HepG2 (cell line): Measurements from ENCODE around the gene ATG4B. TPM values are rescaled to one million over a fixed set of nuclear protein-coding genes. Genes with fewer than 3 reads are reported as not detected.
"Not testable (repeated sequence)": the region's sequence is repeated elsewhere in the genome, so short reads cannot be mapped to it uniquely, and the experiment has no call there.

Experiments used
- ATAC-seq: fragments of 200-7000 bp; cut with Tn5 transposase; 3 replicates; pipeline ENCODE4 v1.9.1; 2020; ENCODE audit warnings: mild to moderate bottlenecking, moderate library complexity
- BruUV-seq: library from RNA; stranded (reverse); fragments of 400-500 nt; replicated peaks from 2 replicates; lab custom pipeline; 2021; lab: Mats Ljungman, UMichigan
- CTCF ChIA-PET: fragments of 300-600 bp; formaldehyde crosslinking; extraction: SDS; loops from one replicate; lab custom pipeline; 2021; ENCODE audit warnings: low total read pairs, inconsistent platforms, low intra/inter-chr PET ratio; lab: Yijun Ruan, JAX
- POLR2A ChIA-PET: fragments of 350-600 bp; sonication (Branson Sonifier 250); formaldehyde crosslinking; loops from one replicate; lab custom pipeline; 2020; ENCODE audit warnings: antibody characterized with exemption, inconsistent platforms; lab: Yijun Ruan, JAX
- DNase-seq: peaks from one replicate; pipeline ENCODE4 v3.0.0-alpha.2; 2015; ENCODE audit warnings: low spot score
- FAIRE-seq: peaks from 3 replicates; lab custom pipeline; 2011; peaks lifted over from hg19 to GRCh38; lab: Jason Lieb, UNC
- H2AFZ ChIP-seq: one replicate; pipeline ENCODE4 v1.6.1; 2011; ENCODE audit warnings: low read length, inconsistent platforms
- H3K27ac ChIP-seq: fragments of 300-600 bp; 3 replicates; pipeline ENCODE4 v1.8.0; 2011; ENCODE audit warnings: mixed run types, mild to moderate bottlenecking, mixed read lengths, low read length, inconsistent platforms; ENCODE audit not compliant: insufficient read depth; ENCODE audit errors: extremely low read length
- H3K27me3 ChIP-seq, 2 experiments: fragments of 200-600 bp in 1 of 2; 2 replicates in 1 of 2; 3 replicates in 1 of 2; pipeline versions ENCODE4 v1.6.0 to v1.8.0; 2011; ENCODE audit warnings: low read length in 2 of 2, mild to moderate bottlenecking in 2 of 2, moderate library complexity in 2 of 2, inconsistent platforms in 1 of 2; ENCODE audit not compliant: insufficient read depth in 2 of 2, control insufficient read depth in 1 of 2
- H3K36me3 ChIP-seq, 2 experiments: fragments of 200-600 bp in 1 of 2; replicated peaks in 1 of 2; 2 replicates in 1 of 2; 3 replicates in 1 of 2; pipeline versions ENCODE4 v1.5.1 to v1.8.0; 2011; ENCODE audit warnings: low read length in 2 of 2, inconsistent platforms in 1 of 2; ENCODE audit not compliant: insufficient read depth in 2 of 2, control insufficient read depth in 1 of 2
- H3K4me1 ChIP-seq: 2 replicates; pipeline ENCODE4 v1.5.1; 2012; ENCODE audit warnings: low read length, inconsistent platforms; ENCODE audit not compliant: insufficient read depth
- H3K4me2 ChIP-seq: 2 replicates; pipeline ENCODE4 v1.6.0; 2011; ENCODE audit warnings: low read depth, low read length, inconsistent platforms
- H3K4me3 ChIP-seq, 3 experiments: fragments of 200-600 bp in 1 of 3; sonication (generic), shearing (Covaris generic) in 1 of 3; replicated peaks in 1 of 3; 2 replicates each; pipeline ENCODE4 v1.5.1; 2011 to 2016; ENCODE audit warnings: low read length in 3 of 3, inconsistent platforms in 2 of 3, low read depth in 2 of 3, mild to moderate bottlenecking in 2 of 3, control low read depth in 1 of 3, mixed read lengths in 1 of 3; ENCODE audit not compliant: insufficient read depth in 1 of 3
- H3K79me2 ChIP-seq: one replicate; pipeline ENCODE4 v1.6.1; 2011; ENCODE audit warnings: low read length, inconsistent platforms; ENCODE audit not compliant: insufficient read depth
- H3K9ac ChIP-seq: 2 replicates; pipeline ENCODE4 v1.6.0; 2011; ENCODE audit warnings: mild to moderate bottlenecking, low read depth, low read length, inconsistent platforms; ENCODE audit not compliant: insufficient read depth
- H3K9me3 ChIP-seq: 2 replicates; pipeline ENCODE4 v1.5.1; 2012; ENCODE audit warnings: mild to moderate bottlenecking, low read length
- H4K20me1 ChIP-seq: 2 replicates; pipeline ENCODE4 v1.6.0; 2011; ENCODE audit warnings: inconsistent platforms, mild to moderate bottlenecking, low read length, moderate library complexity; ENCODE audit not compliant: insufficient read depth
- AGO2 ChIP-seq: fragments of 200-400 bp; formaldehyde crosslinking; optimal IDR thresholded peaks from 2 replicates; pipeline ENCODE3; 2017; ENCODE audit warnings: mild to moderate bottlenecking, low read depth, low read length, moderate library complexity
- BHLHE40 ChIP-seq: IDR thresholded peaks from 2 replicates; pipeline ENCODE4 v1.6.1; 2011; ENCODE audit warnings: low read length, improper control_type of control experiment
- PAX8 ChIP-seq: sonication (generic); formaldehyde crosslinking; IDR thresholded peaks from 2 replicates; pipeline ENCODE4 v1.8.0; 2022; ENCODE audit warnings: mild to moderate bottlenecking, missing genetic modification reagents, borderline replicate concordance
- PCBP1 ChIP-seq: fragments of 200-400 bp; formaldehyde crosslinking; IDR thresholded peaks from 2 replicates; pipeline ENCODE4 v1.6.1; 2017; ENCODE audit warnings: mild to moderate bottlenecking, low read depth, low read length, borderline replicate concordance
- PHF20 ChIP-seq: sonication (generic); formaldehyde crosslinking; IDR thresholded peaks from 2 replicates; pipeline ENCODE4 v1.5.0; 2020; ENCODE audit warnings: mild to moderate bottlenecking, missing genetic modification reagents
- POLR2G ChIP-seq: fragments of 200-400 bp; formaldehyde crosslinking; IDR thresholded peaks from 2 replicates; pipeline ENCODE4 v1.6.1; 2018; ENCODE audit warnings: mild to moderate bottlenecking, low read depth, low read length, moderate library complexity
- RBM22 ChIP-seq: fragments of 200-400 bp; formaldehyde crosslinking; optimal IDR thresholded peaks from 2 replicates; pipeline ENCODE3; 2017; ENCODE audit warnings: mild to moderate bottlenecking, low read length, moderate library complexity
- SMAD9 ChIP-seq: sonication (generic); formaldehyde crosslinking; IDR thresholded peaks from 2 replicates; pipeline ENCODE4 v1.5.1; 2020; ENCODE audit warnings: mild to moderate bottlenecking, missing genetic modification reagents
- ZNF501 ChIP-seq: sonication (generic); formaldehyde crosslinking; IDR thresholded peaks from 2 replicates; pipeline ENCODE4 v1.5.1; 2020; ENCODE audit warnings: mild to moderate bottlenecking, moderate library complexity, missing genetic modification reagents
- ZSCAN5A ChIP-seq: sonication (generic); formaldehyde crosslinking; IDR thresholded peaks from 2 replicates; pipeline ENCODE4 v1.8.0; 2022; ENCODE audit warnings: mild to moderate bottlenecking, missing genetic modification reagents, borderline replicate concordance
- ZSCAN9 ChIP-seq: IDR thresholded peaks from 2 replicates; pipeline ENCODE4 v1.6.1; 2016; ENCODE audit warnings: borderline replicate concordance
- WGBS: methylation state at CpG from one replicate; pipeline ENCODE4 v1.1.6; 2017; ENCODE audit warnings: low lambda C conversion rate; 5-methylcytosine and 5-hydroxymethylcytosine counted together
- in situ Hi-C: cut with HindIII; loops from 2 replicates; pipeline ENCODE4 v1.10.0; 2017; ENCODE audit warnings: low pct_unique_long_range_greater_than_20kb; ENCODE audit not compliant: extremely low pct_ligation_motif_present
- intact Hi-C: fragments of 100-400 bp; cut with micrococcal nuclease; formaldehyde crosslinking; loops from one replicate; pipeline ENCODE4 v1.10.0; 2022; ENCODE audit not compliant: unreplicated experiment
- polyA plus RNA-seq, 8 experiments: library from polyadenylated mRNA; depleted of rRNA in 3 of 8; stranded (reverse) in 7 of 8; unstranded in 1 of 8; fragments of >200 nt; fragmentation: Illumina TruSeq in 4 of 8; extraction: Trizol in 4 of 8; gene quantifications; 2 replicates each; pipeline versions ENCODE4 v1.2.1 to v1.2.3, GENCODE V29; 2011 to 2016; ENCODE audit warnings: low read depth in 4 of 8, missing spikeins in 1 of 8, mixed read lengths in 1 of 8; ENCODE audit not compliant: insufficient read depth in 1 of 8
- total RNA-seq, 5 experiments: library from RNA; depleted of rRNA; stranded (reverse); fragments of >200 nt; fragmentation: Illumina TruSeq; extraction: Trizol; gene quantifications; 2 replicates each; pipeline ENCODE4 v1.2.3, GENCODE V29; 2016; ENCODE audit warnings: low read depth in 1 of 5
- TF ChIP-seq, protein P1 (sequence below): sonication (generic); formaldehyde crosslinking; IDR thresholded peaks from 2 replicates; pipeline ENCODE4 v1.8.1; 2023; ENCODE audit warnings: mild to moderate bottlenecking, missing genetic modification reagents, borderline replicate concordance

Gene ATG4B
- total and polyA plus RNA-seq, 2 of the 13 experiments (the other 11 are each of a cell fraction or from before 2014, with no cell fraction given): 95.5 to 239 TPM

DNA sequence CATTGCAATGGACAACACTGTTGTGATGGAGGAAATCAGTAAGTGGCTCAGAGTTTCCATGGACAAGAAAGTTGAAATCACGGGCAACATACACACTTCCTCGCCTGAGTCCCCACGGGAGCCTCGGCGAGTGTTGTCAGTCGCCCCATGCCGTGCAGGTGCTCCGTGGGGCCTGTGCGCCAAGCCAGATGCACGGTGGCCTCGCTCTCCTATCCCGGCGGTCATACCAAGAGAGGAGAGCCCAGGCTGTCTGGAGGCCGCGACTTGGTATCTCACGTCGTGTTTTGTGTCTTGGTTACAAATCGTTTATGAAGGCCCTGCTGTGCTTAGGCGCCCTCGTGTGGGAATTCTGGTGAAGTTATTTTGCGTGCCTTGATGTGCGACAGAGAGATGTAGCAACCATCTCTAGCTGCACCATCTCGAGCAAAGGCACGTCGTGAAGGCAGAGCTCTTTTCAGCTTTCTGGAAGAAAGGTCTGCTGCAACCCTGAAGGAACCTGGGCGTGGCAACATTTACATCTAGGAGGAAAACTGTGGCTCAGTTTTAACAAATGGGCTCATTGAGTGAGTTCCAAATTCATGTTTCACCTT lies 21.8 kb downstream of the ATG4B start (continued):
- TF ChIP-seq ZSCAN5A (CRISPR knock-in tag) (no peak), PAX8 (CRISPR knock-in tag) (no peak), ZSCAN9 (no peak)

DNA sequence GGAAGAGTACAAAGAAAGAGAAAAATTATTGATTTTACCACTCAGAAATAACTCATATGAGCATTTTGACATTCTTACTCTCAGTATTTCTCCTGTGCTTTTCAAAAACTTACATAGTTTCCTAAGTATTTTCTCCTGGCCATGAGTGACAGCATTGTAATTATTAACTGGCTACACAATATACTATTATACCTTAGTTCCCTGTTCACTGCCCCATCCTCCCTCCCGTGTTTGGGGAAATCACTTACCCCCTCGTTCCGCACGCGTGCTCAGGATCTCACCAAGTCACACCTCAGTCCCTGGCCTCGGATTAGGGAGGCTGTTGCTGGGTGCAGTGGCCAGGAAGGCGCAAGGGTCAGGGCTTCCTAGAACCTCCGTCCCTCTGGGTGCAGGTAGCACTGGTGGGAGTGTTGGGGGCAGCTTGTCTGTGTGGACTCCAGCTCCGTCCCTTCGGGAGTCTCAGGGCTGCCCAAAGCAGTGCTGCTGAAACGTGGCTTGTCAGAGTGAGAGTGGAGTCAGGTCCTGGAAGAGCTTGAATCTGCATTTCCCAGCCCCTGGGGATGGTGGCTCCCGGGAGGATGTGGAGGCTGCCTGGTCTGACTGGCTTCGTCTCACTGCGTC lies 23.2 kb downstream of the ATG4B start:
- H3K9me3 ChIP-seq: no peaks in the 10 kb centered on the region
- FAIRE-seq: no peak

GRCh38 chr2:241662731-241663130 lies 25.2 kb downstream of the ATG4B start:
- POLR2A ChIA-PET: interaction anchor here (0.9 kb wide), 1 partner anchor 24 kb away, joined by 3 read pairs; the partner anchor contains the start of gene DTYMK
- intact Hi-C loops: not testable (repeated sequence)

More for the DNA sequence above, 23.2 kb downstream of the ATG4B start:
- Histone ChIP-seq H3K79me2 (no peaks in the 10 kb centered on the region), H3K4me3 (no peak overlapping the region), H3K4me2 (no peak overlapping the region), H2AFZ (no peak overlapping the region), H3K4me1 (peaks cover 8% of the 10 kb centered on the region; the same call in 1 of the 2 replicates), H3K9ac (no peak overlapping the region), H4K20me1 (peaks cover 2% of the 10 kb centered on the region; the same call in 1 of the 2 replicates), H3K27me3 (no peaks in the 10 kb centered on the region), H3K36me3 (peaks cover 27 to 58% of the 10 kb centered on the region in 2 experiments), H3K27ac (no peak overlapping the region)
- no peak for DNase-seq
- ChIA-PET CTCF (no interaction called here), POLR2A (interaction anchor here (2.6 kb wide), 1 partner anchor 26 kb away, joined by 18 read pairs; the partner anchor contains the start of gene DTYMK)
- intact Hi-C loops: no loop called here
- no TSS peak for BruUV-seq
- WGBS: 97% methylated on average over 14 of the region's 14 CpGs
- in situ Hi-C loops: loop anchor here (5.0 kb wide), 1 partner anchor 217 kb away; no protein-coding TSS in a partner anchor
- TF ChIP-seq PCBP1 (0 out of 2 replicates have a peak, but pooled peaks have one; percentile 47), POLR2G (0 out of 2 replicates have a peak, but pooled peaks have one; percentile 29), SMAD9 (CRISPR knock-in tag) (no peak), AGO2 (peak; percentile 53), RBM22 (peak; percentile 69), PHF20 (CRISPR knock-in tag) (no peak), BHLHE40 (no peak), ZNF501 (0 out of 2 replicates have a peak, but pooled peaks have one; percentile 26)
- TF ChIP-seq, protein P1, sequence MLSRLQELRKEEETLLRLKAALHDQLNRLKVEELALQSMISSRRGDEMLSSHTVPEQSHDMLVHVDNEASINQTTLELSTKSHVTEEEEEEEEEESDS (CRISPR knock-in tag): no peak
- no peak for ATAC-seq

More at GRCh38 chr2:241662731-241663130, 25.2 kb downstream of the ATG4B start:
- H3K36me3 ChIP-seq: peaks cover 28 to 62% of the 10 kb centered on the region in 2 experiments
- H3K79me2 ChIP-seq, CTCF ChIA-PET, H3K27me3 ChIP-seq, H2AFZ ChIP-seq, H3K27ac ChIP-seq, H3K4me2 ChIP-seq, FAIRE-seq, H3K4me1 ChIP-seq, DNase-seq, H3K9me3 ChIP-seq, H3K9ac ChIP-seq, ATAC-seq, H3K4me3 ChIP-seq, BruUV-seq, H4K20me1 ChIP-seq: not testable (repeated sequence)
- in situ Hi-C loops: loop anchor here (5.0 kb wide), 1 partner anchor 215 kb away; no protein-coding TSS in a partner anchor
- WGBS: 94% methylated on average over 24 of the region's 24 CpGs
